Measurements from ENCODE around the gene MTAP.

The MTAP gene

GRCh38 chr9:21906213-21906612 lies 103.8 kb downstream of the MTAP start:
- no peak for DNase-seq (ENCODE audit: extremely low read depth, low read depth)
- TF ChIP-seq, protein P1, sequence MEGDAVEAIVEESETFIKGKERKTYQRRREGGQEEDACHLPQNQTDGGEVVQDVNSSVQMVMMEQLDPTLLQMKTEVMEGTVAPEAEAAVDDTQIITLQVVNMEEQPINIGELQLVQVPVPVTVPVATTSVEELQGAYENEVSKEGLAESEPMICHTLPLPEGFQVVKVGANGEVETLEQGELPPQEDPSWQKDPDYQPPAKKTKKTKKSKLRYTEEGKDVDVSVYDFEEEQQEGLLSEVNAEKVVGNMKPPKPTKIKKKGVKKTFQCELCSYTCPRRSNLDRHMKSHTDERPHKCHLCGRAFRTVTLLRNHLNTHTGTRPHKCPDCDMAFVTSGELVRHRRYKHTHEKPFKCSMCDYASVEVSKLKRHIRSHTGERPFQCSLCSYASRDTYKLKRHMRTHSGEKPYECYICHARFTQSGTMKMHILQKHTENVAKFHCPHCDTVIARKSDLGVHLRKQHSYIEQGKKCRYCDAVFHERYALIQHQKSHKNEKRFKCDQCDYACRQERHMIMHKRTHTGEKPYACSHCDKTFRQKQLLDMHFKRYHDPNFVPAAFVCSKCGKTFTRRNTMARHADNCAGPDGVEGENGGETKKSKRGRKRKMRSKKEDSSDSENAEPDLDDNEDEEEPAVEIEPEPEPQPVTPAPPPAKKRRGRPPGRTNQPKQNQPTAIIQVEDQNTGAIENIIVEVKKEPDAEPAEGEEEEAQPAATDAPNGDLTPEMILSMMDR (IDR thresholded peaks at IDR 0.05; ENCODE audit: low read depth, low read length, missing control alignments), result no peak
- no peak overlapping the region for H3K4me3 ChIP-seq (replicated peaks; ENCODE audit: low read depth, low read length)

DNA sequence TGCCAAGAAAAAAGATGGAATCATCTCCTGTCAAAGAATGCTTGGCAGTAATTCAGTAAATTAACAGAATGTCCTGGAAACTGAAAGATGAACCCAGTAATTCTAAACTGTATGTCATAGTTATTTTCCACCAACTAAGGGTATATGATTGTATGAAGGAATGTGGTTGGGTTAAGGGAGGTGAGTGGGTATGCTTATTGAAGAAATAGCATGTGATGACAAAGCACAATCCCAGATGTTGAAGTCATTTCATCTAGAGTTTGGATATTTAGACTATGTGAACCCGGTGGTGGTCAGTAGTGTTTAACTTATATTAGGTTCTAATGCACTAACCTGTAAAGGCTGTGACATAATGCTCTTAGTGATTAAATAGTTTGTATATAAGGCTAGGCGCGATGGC lies 104.4 kb downstream of the MTAP start:
- DNase-seq (ENCODE audit: extremely low read depth, low read depth), result no peak
- no peak overlapping the region for H3K4me3 ChIP-seq (replicated peaks; ENCODE audit: low read depth, low read length)
- TF ChIP-seq, protein P1 (IDR thresholded peaks at IDR 0.05; ENCODE audit: low read depth, low read length, missing control alignments), result no peak

DNA sequence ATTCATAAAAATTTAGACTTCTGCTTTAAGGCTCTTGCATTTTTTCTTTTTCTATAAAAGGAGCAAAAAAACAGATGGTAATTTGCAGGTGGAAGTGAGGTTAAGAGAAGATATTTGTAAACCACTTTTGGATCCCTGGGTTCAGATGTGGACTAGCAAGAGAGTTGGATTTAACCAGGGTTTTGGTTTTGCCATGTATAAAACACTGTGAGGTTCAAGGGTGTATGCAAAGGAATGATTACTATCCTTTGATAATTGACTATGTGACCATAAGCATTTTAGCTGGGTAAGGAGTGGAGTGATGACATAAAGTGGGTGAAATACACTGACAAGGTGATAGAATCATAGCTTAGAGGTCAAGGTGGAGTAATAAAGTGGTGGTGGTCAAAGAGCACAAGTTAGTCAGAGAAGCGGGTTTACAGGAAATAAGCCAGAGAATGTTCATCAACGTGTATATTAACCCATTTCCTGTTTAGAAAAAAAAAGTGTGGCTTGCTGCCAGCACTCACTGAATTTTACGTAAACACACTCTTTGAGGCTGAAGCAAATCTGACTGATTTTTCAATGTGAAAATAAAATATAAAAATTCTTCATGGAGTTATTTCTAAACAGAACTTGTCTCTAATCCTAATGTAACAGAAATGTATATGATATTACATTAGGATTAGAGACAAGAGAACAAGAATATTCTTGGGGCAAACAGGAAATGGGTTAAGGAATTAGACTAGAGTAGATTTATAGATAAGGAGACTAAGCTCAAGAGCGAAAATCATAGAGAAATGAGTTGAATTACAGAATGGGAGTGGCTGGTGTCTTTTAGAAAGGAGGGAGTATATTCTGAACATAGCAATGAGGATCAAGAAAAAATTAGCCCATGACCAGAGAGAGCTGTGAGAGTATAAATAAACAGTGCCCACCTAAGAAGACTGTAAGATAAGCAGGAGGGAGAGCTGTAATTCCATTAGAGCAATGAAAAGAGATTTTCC lies 117.2 kb downstream of the MTAP start:
- TF ChIP-seq, protein P1 (IDR thresholded peaks at IDR 0.05; ENCODE audit: low read depth, low read length, missing control alignments), result no peak
- DNase-seq (ENCODE audit: extremely low read depth, low read depth), result peak; percentile 69
- H3K4me3 ChIP-seq (replicated peaks; ENCODE audit: low read depth, low read length), result no peak overlapping the region

GRCh38 chr9:21923694-21924093 lies 121.3 kb downstream of the MTAP start:
- H3K4me3 ChIP-seq (replicated peaks; ENCODE audit: low read depth, low read length), result no peak overlapping the region
- TF ChIP-seq, protein P1 (IDR thresholded peaks at IDR 0.05; ENCODE audit: low read depth, low read length, missing control alignments), result no peak
- DNase-seq (ENCODE audit: extremely low read depth, low read depth), result no peak

DNA sequence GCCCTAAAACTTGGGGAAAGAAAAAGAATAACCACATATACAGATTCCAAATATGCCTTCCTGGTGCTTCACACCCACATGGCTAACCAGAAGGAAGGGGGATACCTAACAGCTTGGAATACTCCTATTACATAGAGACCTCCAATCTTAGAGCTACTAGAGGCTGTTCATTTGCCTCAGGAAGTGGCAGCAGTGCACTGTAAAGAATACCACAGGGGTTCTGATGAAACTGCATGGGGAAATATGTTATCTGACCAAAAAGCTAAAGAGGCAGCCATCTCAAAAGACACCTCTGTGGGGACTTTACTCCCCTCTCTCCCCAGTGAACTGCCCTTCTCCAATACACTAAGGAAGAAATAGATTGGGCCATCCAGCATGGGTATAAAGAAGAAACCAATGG lies 125.3 kb downstream of the MTAP start:
- no peak for DNase-seq (ENCODE audit: extremely low read depth, low read depth)
- TF ChIP-seq, protein P1 (IDR thresholded peaks at IDR 0.05; ENCODE audit: low read depth, low read length, missing control alignments), result no peak
- H3K4me3 ChIP-seq (replicated peaks; ENCODE audit: low read depth, low read length), result no peak overlapping the region

- H3K4me3 ChIP-seq (replicated peaks; ENCODE audit: low read depth, low read length), result no peak overlapping the region
- no peak for DNase-seq (ENCODE audit: extremely low read depth, low read depth)
- TF ChIP-seq, protein P1 (IDR thresholded peaks at IDR 0.05; ENCODE audit: low read depth, low read length, missing control alignments), result no peak
Measured at GRCh38 chr9:21931428-21931827, 129.0 kb downstream of the MTAP start.
